HepG2 (cell line): ENCODE measurements around the gene PDE9A. TPM values are rescaled to one million over a fixed set of nuclear protein-coding genes. Genes with fewer than 3 reads are reported as not detected.
A peak's percentile ranks its signal among the peaks of the same experiment; 100 is the strongest.

ENCODE experiments used
- ATAC-seq: fragments of 200-7000 bp; cut with Tn5 transposase; 3 replicates; pipeline ENCODE4 v1.9.1; 2020; ENCODE audit warnings: mild to moderate bottlenecking, moderate library complexity
- BruUV-seq: library from RNA; stranded (reverse); fragments of 400-500 nt; replicated peaks from 2 replicates; lab custom pipeline; 2021; lab: Mats Ljungman, UMichigan
- CTCF ChIA-PET: fragments of 300-600 bp; formaldehyde crosslinking; extraction: SDS; loops from one replicate; lab custom pipeline; 2021; ENCODE audit warnings: low total read pairs, inconsistent platforms, low intra/inter-chr PET ratio; lab: Yijun Ruan, JAX
- POLR2A ChIA-PET: fragments of 350-600 bp; sonication (Branson Sonifier 250); formaldehyde crosslinking; loops from one replicate; lab custom pipeline; 2020; ENCODE audit warnings: antibody characterized with exemption, inconsistent platforms; lab: Yijun Ruan, JAX
- DNase-seq: peaks from one replicate; pipeline ENCODE4 v3.0.0-alpha.2; 2015; ENCODE audit warnings: low spot score
- FAIRE-seq: peaks from 3 replicates; lab custom pipeline; 2011; peaks lifted over from hg19 to GRCh38; lab: Jason Lieb, UNC
- H2AFZ ChIP-seq: one replicate; pipeline ENCODE4 v1.6.1; 2011; ENCODE audit warnings: low read length, inconsistent platforms
- H3K27ac ChIP-seq: fragments of 300-600 bp; 3 replicates; pipeline ENCODE4 v1.8.0; 2011; ENCODE audit warnings: mixed run types, mild to moderate bottlenecking, mixed read lengths, low read length, inconsistent platforms; ENCODE audit not compliant: insufficient read depth; ENCODE audit errors: extremely low read length
- H3K27me3 ChIP-seq, 2 experiments: fragments of 200-600 bp in 1 of 2; 2 replicates in 1 of 2; 3 replicates in 1 of 2; pipeline versions ENCODE4 v1.6.0 to v1.8.0; 2011; ENCODE audit warnings: low read length in 2 of 2, mild to moderate bottlenecking in 2 of 2, moderate library complexity in 2 of 2, inconsistent platforms in 1 of 2; ENCODE audit not compliant: insufficient read depth in 2 of 2, control insufficient read depth in 1 of 2
- H3K36me3 ChIP-seq, 2 experiments: fragments of 200-600 bp in 1 of 2; replicated peaks in 1 of 2; 2 replicates in 1 of 2; 3 replicates in 1 of 2; pipeline versions ENCODE4 v1.5.1 to v1.8.0; 2011; ENCODE audit warnings: low read length in 2 of 2, inconsistent platforms in 1 of 2; ENCODE audit not compliant: insufficient read depth in 2 of 2, control insufficient read depth in 1 of 2
- H3K4me1 ChIP-seq: 2 replicates; pipeline ENCODE4 v1.5.1; 2012; ENCODE audit warnings: low read length, inconsistent platforms; ENCODE audit not compliant: insufficient read depth
- H3K4me2 ChIP-seq: 2 replicates; pipeline ENCODE4 v1.6.0; 2011; ENCODE audit warnings: low read depth, low read length, inconsistent platforms
- H3K4me3 ChIP-seq, 3 experiments: fragments of 200-600 bp in 1 of 3; sonication (generic), shearing (Covaris generic) in 1 of 3; replicated peaks in 1 of 3; 2 replicates each; pipeline ENCODE4 v1.5.1; 2011 to 2016; ENCODE audit warnings: low read length in 3 of 3, inconsistent platforms in 2 of 3, low read depth in 2 of 3, mild to moderate bottlenecking in 2 of 3, control low read depth in 1 of 3, mixed read lengths in 1 of 3; ENCODE audit not compliant: insufficient read depth in 1 of 3
- H3K79me2 ChIP-seq: one replicate; pipeline ENCODE4 v1.6.1; 2011; ENCODE audit warnings: low read length, inconsistent platforms; ENCODE audit not compliant: insufficient read depth
- H3K9ac ChIP-seq: 2 replicates; pipeline ENCODE4 v1.6.0; 2011; ENCODE audit warnings: mild to moderate bottlenecking, low read depth, low read length, inconsistent platforms; ENCODE audit not compliant: insufficient read depth
- H3K9me3 ChIP-seq: 2 replicates; pipeline ENCODE4 v1.5.1; 2012; ENCODE audit warnings: mild to moderate bottlenecking, low read length
- H4K20me1 ChIP-seq: 2 replicates; pipeline ENCODE4 v1.6.0; 2011; ENCODE audit warnings: inconsistent platforms, mild to moderate bottlenecking, low read length, moderate library complexity; ENCODE audit not compliant: insufficient read depth
- ATF7 ChIP-seq, 2 experiments: fragments of 450-650 bp in 1 of 2; sonication (generic) in 1 of 2; formaldehyde crosslinking in 1 of 2; IDR thresholded peaks; 2 replicates each; pipeline versions ENCODE4 v1.4.0 to v1.6.1; 2016 to 2020; ENCODE audit warnings: antibody characterized with exemption in 1 of 2, mild to moderate bottlenecking in 1 of 2, missing genetic modification reagents in 1 of 2
- BHLHE40 ChIP-seq: IDR thresholded peaks from 2 replicates; pipeline ENCODE4 v1.6.1; 2011; ENCODE audit warnings: low read length, improper control_type of control experiment
- FOSL1 ChIP-seq: sonication (generic); formaldehyde crosslinking; IDR thresholded peaks from 2 replicates; pipeline ENCODE4 v1.9.0; 2021; ENCODE audit warnings: missing genetic modification reagents, borderline replicate concordance
- GATAD2A ChIP-seq: IDR thresholded peaks from 2 replicates; pipeline ENCODE4 v1.6.1; 2016
- MAFG ChIP-seq: sonication (generic); formaldehyde crosslinking; IDR thresholded peaks from 2 replicates; pipeline ENCODE4 v1.5.1; 2020; ENCODE audit warnings: mild to moderate bottlenecking, missing genetic modification reagents
- NCOA2 ChIP-seq: sonication (generic); formaldehyde crosslinking; IDR thresholded peaks from 2 replicates; pipeline ENCODE4 v1.8.0; 2022; ENCODE audit warnings: inconsistent platforms
- RBM22 ChIP-seq: fragments of 200-400 bp; formaldehyde crosslinking; optimal IDR thresholded peaks from 2 replicates; pipeline ENCODE3; 2017; ENCODE audit warnings: mild to moderate bottlenecking, low read length, moderate library complexity
- TBX3 ChIP-seq: fragments of 450-650 bp; IDR thresholded peaks from 2 replicates; pipeline ENCODE4 v1.6.1; 2017; ENCODE audit warnings: antibody characterized with exemption, mild to moderate bottlenecking, inconsistent platforms, borderline replicate concordance
- ZNF136 ChIP-seq: sonication (generic); formaldehyde crosslinking; IDR thresholded peaks from 2 replicates; pipeline ENCODE4 v1.8.1; 2022; ENCODE audit warnings: low read depth, mild to moderate bottlenecking, moderate library complexity, missing genetic modification reagents
- ZNF337 ChIP-seq: sonication (generic); formaldehyde crosslinking; IDR thresholded peaks from 2 replicates; pipeline ENCODE4 v1.5.1; 2020; ENCODE audit warnings: missing genetic modification reagents, low read depth, mild to moderate bottlenecking, borderline replicate concordance
- ZNF512 ChIP-seq: sonication (generic); formaldehyde crosslinking; IDR thresholded peaks from 2 replicates; pipeline ENCODE4 v1.4.0; 2020; ENCODE audit warnings: mild to moderate bottlenecking, missing genetic modification reagents
- ZNF609 ChIP-seq: sonication (generic); formaldehyde crosslinking; IDR thresholded peaks from 2 replicates; pipeline ENCODE4 v1.4.0; 2020; ENCODE audit warnings: mild to moderate bottlenecking, missing genetic modification reagents, borderline replicate concordance
- ZNF616 ChIP-seq: sonication (generic); formaldehyde crosslinking; IDR thresholded peaks from 2 replicates; pipeline ENCODE4 v1.5.0; 2020; ENCODE audit warnings: low read depth, mild to moderate bottlenecking, missing genetic modification reagents
- ZNF761 ChIP-seq: sonication (generic); formaldehyde crosslinking; conservative IDR thresholded peaks from 2 replicates; pipeline ENCODE4 v1.4.0; 2020; ENCODE audit warnings: mild to moderate bottlenecking, missing genetic modification reagents
- WGBS: methylation state at CpG from one replicate; pipeline ENCODE4 v1.1.6; 2017; ENCODE audit warnings: low lambda C conversion rate; 5-methylcytosine and 5-hydroxymethylcytosine counted together
- in situ Hi-C: cut with HindIII; loops from 2 replicates; pipeline ENCODE4 v1.10.0; 2017; ENCODE audit warnings: low pct_unique_long_range_greater_than_20kb; ENCODE audit not compliant: extremely low pct_ligation_motif_present
- intact Hi-C: fragments of 100-400 bp; cut with micrococcal nuclease; formaldehyde crosslinking; loops from one replicate; pipeline ENCODE4 v1.10.0; 2022; ENCODE audit not compliant: unreplicated experiment
- polyA plus RNA-seq, 8 experiments: library from polyadenylated mRNA; depleted of rRNA in 3 of 8; stranded (reverse) in 7 of 8; unstranded in 1 of 8; fragments of >200 nt; fragmentation: Illumina TruSeq in 4 of 8; extraction: Trizol in 4 of 8; gene quantifications; 2 replicates each; pipeline versions ENCODE4 v1.2.1 to v1.2.3, GENCODE V29; 2011 to 2016; ENCODE audit warnings: low read depth in 4 of 8, missing spikeins in 1 of 8, mixed read lengths in 1 of 8; ENCODE audit not compliant: insufficient read depth in 1 of 8
- total RNA-seq, 5 experiments: library from RNA; depleted of rRNA; stranded (reverse); fragments of >200 nt; fragmentation: Illumina TruSeq; extraction: Trizol; gene quantifications; 2 replicates each; pipeline ENCODE4 v1.2.3, GENCODE V29; 2016; ENCODE audit warnings: low read depth in 1 of 5
- TF ChIP-seq, protein P1 (sequence below): sonication (generic); formaldehyde crosslinking; IDR thresholded peaks from 2 replicates; pipeline ENCODE4 v1.4.0; 2020; ENCODE audit warnings: missing genetic modification reagents
- TF ChIP-seq, protein P2 (sequence below): sonication (generic); formaldehyde crosslinking; IDR thresholded peaks from 2 replicates; pipeline ENCODE4 v1.4.0; 2020; ENCODE audit warnings: mild to moderate bottlenecking, missing genetic modification reagents

Gene PDE9A
- total and polyA plus RNA-seq, 2 of the 13 experiments (the other 11 are each of a cell fraction or from before 2014, with no cell fraction given) = 4.6 to 19.7 TPM

DNA sequence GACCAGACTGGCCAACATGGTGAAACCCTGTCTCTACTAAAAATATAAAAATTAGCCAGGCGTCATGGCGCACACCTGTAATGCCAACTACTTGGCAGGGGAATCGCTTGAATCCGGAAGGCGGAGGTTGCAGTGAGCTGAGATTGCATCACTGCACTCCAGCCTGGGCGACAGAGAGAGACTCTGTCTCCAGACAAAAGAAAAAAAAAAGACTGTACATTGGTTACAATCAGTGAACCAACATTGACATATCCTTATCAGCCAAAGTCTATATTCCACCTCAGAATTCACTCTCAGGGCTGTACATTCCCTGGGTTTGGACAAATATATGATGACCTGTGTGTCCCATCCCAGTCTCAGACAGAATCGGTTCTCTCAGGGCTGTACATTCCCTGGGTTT, 62.0 kb downstream of the PDE9A start (continued):
- TF ChIP-seq ATF7 (IDR thresholded peaks at IDR 0.05) = peak; percentile 59; the same call in 1 of the 2 replicates
- TF ChIP-seq ATF7 (CRISPR knock-in tag; IDR thresholded peaks at IDR 0.05) = peak; percentile 52; the same call in 1 of the 2 replicates
- peak; percentile 84 for TF ChIP-seq GATAD2A (CRISPR knock-in tag)
- TF ChIP-seq, protein P1, sequence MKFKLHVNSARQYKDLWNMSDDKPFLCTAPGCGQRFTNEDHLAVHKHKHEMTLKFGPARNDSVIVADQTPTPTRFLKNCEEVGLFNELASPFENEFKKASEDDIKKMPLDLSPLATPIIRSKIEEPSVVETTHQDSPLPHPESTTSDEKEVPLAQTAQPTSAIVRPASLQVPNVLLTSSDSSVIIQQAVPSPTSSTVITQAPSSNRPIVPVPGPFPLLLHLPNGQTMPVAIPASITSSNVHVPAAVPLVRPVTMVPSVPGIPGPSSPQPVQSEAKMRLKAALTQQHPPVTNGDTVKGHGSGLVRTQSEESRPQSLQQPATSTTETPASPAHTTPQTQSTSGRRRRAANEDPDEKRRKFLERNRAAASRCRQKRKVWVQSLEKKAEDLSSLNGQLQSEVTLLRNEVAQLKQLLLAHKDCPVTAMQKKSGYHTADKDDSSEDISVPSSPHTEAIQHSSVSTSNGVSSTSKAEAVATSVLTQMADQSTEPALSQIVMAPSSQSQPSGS = peak; percentile 81
- TF ChIP-seq ZNF609 = peak; percentile 67; the same call in 1 of the 2 replicates

- peak overlapping the region; percentile 45 for H3K27ac ChIP-seq
- H3K79me2 ChIP-seq = no peaks in the 10 kb centered on the region
- CTCF ChIA-PET = no interaction called here
- DNase-seq (no peak), ATAC-seq (no peak), FAIRE-seq (no peak)
- no TSS peak for BruUV-seq
- 75% methylated on average over 3 of the region's 3 CpGs for WGBS
- H3K4me1 ChIP-seq = peaks cover 81% of the 10 kb centered on the region
- in situ Hi-C loops = no loop called here
- no peak overlapping the region for H3K4me3 ChIP-seq
- POLR2A ChIA-PET = no interaction called here
- no peaks in the 10 kb centered on the region for H4K20me1 ChIP-seq
- intact Hi-C loops = no loop called here
- H3K9ac ChIP-seq = no peak overlapping the region
- H3K9me3 ChIP-seq = no peaks in the 10 kb centered on the region
- H3K27me3 ChIP-seq = no peaks in the 10 kb centered on the region
- peak overlapping the region; percentile 21; the same call in 1 of the 2 replicates for H3K4me2 ChIP-seq
- no peaks in the 10 kb centered on the region for H3K36me3 ChIP-seq
- no peak overlapping the region for H2AFZ ChIP-seq
- no peak for TF ChIP-seq FOSL1 (CRISPR knock-in tag)
- TF ChIP-seq ZNF761 = no peak
- TF ChIP-seq, protein P2, sequence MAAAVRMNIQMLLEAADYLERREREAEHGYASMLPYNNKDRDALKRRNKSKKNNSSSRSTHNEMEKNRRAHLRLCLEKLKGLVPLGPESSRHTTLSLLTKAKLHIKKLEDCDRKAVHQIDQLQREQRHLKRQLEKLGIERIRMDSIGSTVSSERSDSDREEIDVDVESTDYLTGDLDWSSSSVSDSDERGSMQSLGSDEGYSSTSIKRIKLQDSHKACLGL (CRISPR knock-in tag) = no peak
- no peak for TF ChIP-seq NCOA2 (CRISPR knock-in tag)
- TF ChIP-seq ZNF616 (CRISPR knock-in tag) = no peak
- TF ChIP-seq ZNF136 = no peak
- no peak for TF ChIP-seq ZNF337
- no peak for TF ChIP-seq TBX3
- no peak for TF ChIP-seq RBM22
- TF ChIP-seq BHLHE40 = no peak
- TF ChIP-seq ZNF512 (CRISPR knock-in tag) = no peak
- TF ChIP-seq MAFG (CRISPR knock-in tag) = no peak
Observed at GRCh38 chr21:42716074-42716473, 62.7 kb downstream of the PDE9A start.
